Adrenal gland (tissue), 12 donors: ENCODE measurements around the gene RET. TPM values are rescaled to one million over a fixed set of nuclear protein-coding genes. Genes with fewer than 3 reads are reported as not detected.

Source experiments
- DNase-seq, 7 donors: peaks; one replicate each; pipeline ENCODE4 v3.0.0-alpha.2; 2019 to 2020
- H3K27ac ChIP-seq, 5 donors: fragments of 200-600 bp; sonication (generic) in 4 of 5; 1 replicate in 3 of 5; 2 replicates in 2 of 5; pipeline versions ENCODE4 v1.5.1 to v1.8.0; 2016 to 2020; ENCODE audit warnings: mild to moderate bottlenecking in 1 of 5
- H3K27me3 ChIP-seq: fragments of 200-600 bp; 2 replicates; pipeline ENCODE4 v1.8.0; 2021
- H3K36me3 ChIP-seq, 2 donors: fragments of 200-600 bp; replicated peaks in 1 of 2; 1 replicate in 1 of 2; 2 replicates in 1 of 2; pipeline versions ENCODE4 v1.5.1 to v1.8.0; 2018 to 2022
- H3K4me1 ChIP-seq, 2 donors: fragments of 200-600 bp; replicated peaks in 1 of 2; 1 replicate in 1 of 2; 2 replicates in 1 of 2; pipeline versions ENCODE4 v1.5.1 to v1.8.0; 2018 to 2021
- H3K4me3 ChIP-seq, 4 donors: fragments of 200-600 bp; sonication (generic) in 3 of 4; one replicate each; pipeline ENCODE4 v1.5.1; 2016 to 2018
- H3K9me3 ChIP-seq, 3 donors: fragments of 200-600 bp; sonication (generic) in 1 of 3; replicated peaks in 1 of 3; 1 replicate in 2 of 3; 2 replicates in 1 of 3; pipeline versions ENCODE4 v1.5.1 to v1.8.0; 2016 to 2021
- POLR2A ChIP-seq, 2 donors: fragments of 450-650 bp; IDR thresholded peaks; one replicate each; pipeline ENCODE4 v1.6.1; 2017; ENCODE audit warnings: antibody characterized with exemption in 2 of 2, mild to moderate bottlenecking in 2 of 2, moderate library complexity in 1 of 2
- WGBS, 4 donors: extraction: QIAGEN DNeasy Blood & Tissue Kit in 2 of 4; methylation state at CpG; one replicate each; pipeline versions ENCODE4 v1.1.5 to v1.1.7; 2013 to 2017; 5-methylcytosine and 5-hydroxymethylcytosine counted together
- intact Hi-C, 2 donors: fragments of 100-400 bp; cut with DNase I; formaldehyde crosslinking; loops; one replicate each; pipeline versions ENCODE4 v1.14.1 to v1.15.0; 2022 to 2023
- polyA plus RNA-seq, 3 donors: library from polyadenylated mRNA; stranded (reverse); fragments of 200-250 nt in 2 of 3; fragments of 350-450 nt in 1 of 3; fragmentation: Illumina TruSeq in 1 of 3; extraction: RNeasy Lipid Tissue Mini Kit (QIAGEN cat#74804) in 1 of 3; gene quantifications; one replicate each; pipeline ENCODE4 v1.2.3, GENCODE V29; 2013 to 2014
- total RNA-seq, 9 donors: library from RNA; depleted of rRNA in 4 of 9; stranded (reverse); fragments of >200 nt in 4 of 9; fragments of 120-200 nt in 1 of 9; fragmentation: NEBNext Ultra II Directional in 1 of 9; extraction: Animal tissue kit (Norgen Biotek cat#: 25700) in 1 of 9; gene quantifications; one replicate each; pipeline versions ENCODE4 v1.1.0 to v1.2.4, GENCODE V29; 2013 to 2023
- TF ChIP-seq, protein P1 (sequence below), 6 experiments: fragments of 450-650 bp in 4 of 6; fragments of 200-600 bp in 2 of 6; sonication (generic) in 1 of 6; IDR thresholded peaks; 1 replicate in 5 of 6; 2 replicates in 1 of 6; pipeline versions ENCODE4 v1.5.1 to v1.8.0; 2016 to 2021; ENCODE audit warnings: antibody characterized with exemption in 6 of 6, mild to moderate bottlenecking in 2 of 6, moderate library complexity in 1 of 6
- donor health status: healthy with polysubstance abuse.
- donor health status: Bipolar disorder and iron deficiency.
- donor health status: DM: yes; HTN: yes; CAD: no.
- donor health status: DM: no; HTN: no; CAD: no.
- donor health status: DM: no; HTN: no; CAD: no.
- donor health status: DM: yes; HTN: yes; CAD: no.

Gene RET
- total and polyA plus RNA-seq, 12 donors = 1.6 to 43.6 (median 6.0) TPM

DNA sequence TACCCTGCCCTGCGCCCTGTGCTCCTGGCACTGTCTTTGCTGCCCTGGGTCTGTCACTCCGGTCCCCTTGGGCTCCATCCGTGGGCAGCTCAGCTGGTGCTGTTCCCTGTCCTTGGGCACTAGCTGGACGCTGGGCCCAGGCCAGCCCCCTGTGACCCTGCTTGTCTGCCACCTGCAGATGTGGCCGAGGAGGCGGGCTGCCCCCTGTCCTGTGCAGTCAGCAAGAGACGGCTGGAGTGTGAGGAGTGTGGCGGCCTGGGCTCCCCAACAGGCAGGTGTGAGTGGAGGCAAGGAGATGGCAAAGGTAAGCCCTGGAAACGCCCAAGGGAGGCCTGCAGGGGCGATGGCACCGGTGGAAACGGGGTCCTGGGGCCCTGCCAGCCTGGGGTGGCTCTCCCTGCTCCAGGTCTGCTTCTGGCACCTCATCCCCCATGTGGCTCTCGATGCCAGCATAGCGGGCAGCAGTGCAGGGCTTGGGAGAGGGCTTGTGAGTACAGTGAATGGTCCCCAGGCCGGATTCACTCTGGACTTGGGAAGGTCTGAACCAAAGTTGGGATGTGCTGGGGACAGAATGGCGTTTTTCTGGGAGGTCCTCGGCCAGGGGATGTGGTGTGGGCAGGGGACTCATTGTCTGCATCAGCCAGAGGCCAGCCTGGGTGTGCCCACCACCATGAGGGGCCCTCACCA is 35.2 kb downstream of the RET start:
- intact Hi-C loops = no loop called here
- H3K4me3 ChIP-seq = no peak overlapping the region
- no peak for DNase-seq
- no peak for TF ChIP-seq POLR2A (IDR thresholded peaks at IDR 0.05)
- TF ChIP-seq, protein P1, sequence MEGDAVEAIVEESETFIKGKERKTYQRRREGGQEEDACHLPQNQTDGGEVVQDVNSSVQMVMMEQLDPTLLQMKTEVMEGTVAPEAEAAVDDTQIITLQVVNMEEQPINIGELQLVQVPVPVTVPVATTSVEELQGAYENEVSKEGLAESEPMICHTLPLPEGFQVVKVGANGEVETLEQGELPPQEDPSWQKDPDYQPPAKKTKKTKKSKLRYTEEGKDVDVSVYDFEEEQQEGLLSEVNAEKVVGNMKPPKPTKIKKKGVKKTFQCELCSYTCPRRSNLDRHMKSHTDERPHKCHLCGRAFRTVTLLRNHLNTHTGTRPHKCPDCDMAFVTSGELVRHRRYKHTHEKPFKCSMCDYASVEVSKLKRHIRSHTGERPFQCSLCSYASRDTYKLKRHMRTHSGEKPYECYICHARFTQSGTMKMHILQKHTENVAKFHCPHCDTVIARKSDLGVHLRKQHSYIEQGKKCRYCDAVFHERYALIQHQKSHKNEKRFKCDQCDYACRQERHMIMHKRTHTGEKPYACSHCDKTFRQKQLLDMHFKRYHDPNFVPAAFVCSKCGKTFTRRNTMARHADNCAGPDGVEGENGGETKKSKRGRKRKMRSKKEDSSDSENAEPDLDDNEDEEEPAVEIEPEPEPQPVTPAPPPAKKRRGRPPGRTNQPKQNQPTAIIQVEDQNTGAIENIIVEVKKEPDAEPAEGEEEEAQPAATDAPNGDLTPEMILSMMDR (IDR thresholded peaks at IDR 0.05) = no peak
- H3K36me3 ChIP-seq = no peaks in the 10 kb centered on the region
- H3K27ac ChIP-seq = no peak overlapping the region
- WGBS, 4 donors = 78 to 87% (median 82%) methylated on average over 9 to 17 of the region's 17 CpGs
- no peaks in the 10 kb centered on the region for H3K9me3 ChIP-seq
- H3K27me3 ChIP-seq = no peaks in the 10 kb centered on the region
- no peaks in the 10 kb centered on the region for H3K4me1 ChIP-seq

DNA sequence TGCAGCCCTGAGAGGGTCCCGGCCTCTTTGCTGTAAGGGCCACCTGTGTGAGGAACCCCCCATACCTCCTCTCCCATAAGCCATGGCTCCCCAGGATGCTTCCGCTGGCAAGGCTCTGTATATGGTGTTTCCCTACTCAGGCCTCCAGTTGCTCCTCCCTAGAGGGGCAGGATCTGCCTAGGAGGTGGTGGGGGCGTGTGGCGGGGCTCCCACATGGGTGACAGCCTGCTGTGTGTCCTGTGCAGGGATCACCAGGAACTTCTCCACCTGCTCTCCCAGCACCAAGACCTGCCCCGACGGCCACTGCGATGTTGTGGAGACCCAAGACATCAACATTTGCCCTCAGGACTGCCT is 35.7 kb downstream of the RET start:
- Histone ChIP-seq H3K4me3 (no peak overlapping the region), H3K9me3 (no peaks in the 10 kb centered on the region), H3K27me3 (no peaks in the 10 kb centered on the region), H3K4me1 (no peaks in the 10 kb centered on the region), H3K36me3 (no peaks in the 10 kb centered on the region), H3K27ac (no peak overlapping the region)
- no peak for DNase-seq
- intact Hi-C loops = no loop called here
- 80 to 100% (median 96%) methylated on average over 1 to 7 of the region's 7 CpGs for WGBS, 4 donors
- TF ChIP-seq, protein P1 (IDR thresholded peaks at IDR 0.05) = no peak
- TF ChIP-seq POLR2A (IDR thresholded peaks at IDR 0.05) = no peak

DNA sequence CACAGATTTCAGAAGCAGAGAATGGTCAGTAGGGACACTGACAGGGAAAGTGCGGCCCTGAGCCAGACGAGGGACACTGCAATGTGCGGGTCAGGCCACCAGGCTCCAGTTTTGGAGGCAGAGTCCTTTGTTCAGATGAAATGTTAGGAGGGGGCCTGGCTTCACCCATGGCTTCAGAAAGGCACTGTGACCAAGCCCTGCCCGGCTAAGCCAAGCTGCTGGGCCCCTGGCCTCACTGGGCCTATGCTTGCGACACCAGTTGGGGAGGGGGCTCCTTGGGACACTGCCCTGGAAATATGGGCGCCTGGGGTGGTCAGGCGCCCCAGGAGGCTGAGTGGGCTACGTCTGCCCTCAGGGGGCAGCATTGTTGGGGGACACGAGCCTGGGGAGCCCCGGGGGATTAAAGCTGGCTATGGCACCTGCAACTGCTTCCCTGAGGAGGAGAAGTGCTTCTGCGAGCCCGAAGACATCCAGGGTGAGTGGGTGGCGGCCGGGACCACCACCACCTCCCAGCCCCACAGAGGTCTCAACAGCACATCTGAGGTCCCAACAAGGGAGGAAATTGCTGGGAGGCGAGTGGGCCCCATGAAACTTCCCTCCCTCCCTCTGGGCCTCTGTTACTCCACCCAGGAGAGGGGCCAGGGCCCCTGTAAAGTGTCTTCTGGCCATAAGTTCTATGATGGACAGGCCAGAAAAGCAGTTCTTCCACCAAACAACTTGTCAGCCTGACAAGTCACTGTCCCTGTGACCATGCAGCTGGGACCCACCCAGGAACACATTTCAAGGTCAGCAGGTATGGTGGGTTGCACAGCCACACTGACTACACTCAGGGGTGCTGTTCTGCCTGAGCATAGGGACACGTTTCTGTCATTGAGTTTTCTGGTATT is 36.6 kb downstream of the RET start:
- no peaks in the 10 kb centered on the region for H3K36me3 ChIP-seq
- H3K9me3 ChIP-seq = no peaks in the 10 kb centered on the region
- TF ChIP-seq POLR2A (IDR thresholded peaks at IDR 0.05) = no peak
- TF ChIP-seq, protein P1 (IDR thresholded peaks at IDR 0.05) = no peak
- 80 to 89% (median 88%) methylated on average over 10 to 16 of the region's 16 CpGs for WGBS, 4 donors
- no peak overlapping the region for H3K27ac ChIP-seq
- H3K4me3 ChIP-seq = no peak overlapping the region
- no peaks in the 10 kb centered on the region for H3K4me1 ChIP-seq
- H3K27me3 ChIP-seq = no peaks in the 10 kb centered on the region
- DNase-seq = no peak
- intact Hi-C loops = no loop called here

DNA sequence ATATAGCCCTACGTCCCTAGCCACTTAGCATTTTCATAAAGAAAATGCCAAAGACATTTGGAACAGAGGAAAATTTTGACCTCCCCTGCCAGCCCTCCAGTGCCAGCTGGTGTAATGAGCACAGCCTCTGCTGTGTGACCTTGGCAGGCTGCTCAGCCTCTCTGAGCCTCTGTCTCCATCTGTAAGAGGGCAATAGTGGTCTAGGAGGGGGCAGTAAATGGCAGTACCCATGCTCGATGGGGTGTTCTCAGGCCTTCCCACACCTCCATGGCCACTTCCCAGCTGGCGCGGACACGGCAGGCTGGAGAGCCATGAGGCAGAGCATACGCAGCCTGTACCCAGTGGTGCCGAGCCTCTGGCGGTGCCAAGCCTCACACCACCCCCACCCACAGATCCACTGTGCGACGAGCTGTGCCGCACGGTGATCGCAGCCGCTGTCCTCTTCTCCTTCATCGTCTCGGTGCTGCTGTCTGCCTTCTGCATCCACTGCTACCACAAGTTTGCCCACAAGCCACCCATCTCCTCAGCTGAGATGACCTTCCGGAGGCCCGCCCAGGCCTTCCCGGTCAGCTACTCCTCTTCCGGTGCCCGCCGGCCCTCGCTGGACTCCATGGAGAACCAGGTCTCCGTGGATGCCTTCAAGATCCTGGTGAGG is 37.3 kb downstream of the RET start:
- Histone ChIP-seq H3K4me3 (no peak overlapping the region), H3K4me1 (no peaks in the 10 kb centered on the region), H3K36me3 (no peaks in the 10 kb centered on the region), H3K27me3 (no peaks in the 10 kb centered on the region), H3K9me3 (no peaks in the 10 kb centered on the region), H3K27ac (no peak overlapping the region)
- intact Hi-C loops = no loop called here
- 92 to 97% (median 93%) methylated on average over 20 to 24 of the region's 24 CpGs for WGBS, 4 donors
- TF ChIP-seq, protein P1 (IDR thresholded peaks at IDR 0.05) = no peak
- TF ChIP-seq POLR2A (IDR thresholded peaks at IDR 0.05) = no peak
- DNase-seq = no peak
